Heart left ventricle (tissue), 16 donors: ENCODE results near the gene TNFAIP2. TPM values are rescaled to one million over a fixed set of nuclear protein-coding genes. Genes with fewer than 3 reads are reported as not detected.
A peak's percentile ranks its signal among the peaks of the same experiment; 100 is the strongest.

Experiments used
- ATAC-seq, 4 donors: fragments of 200-7000 bp; cut with Tn5 transposase; one replicate each; pipeline ENCODE4 v1.9.1; 2020 to 2022; ENCODE audit warnings: moderate library complexity in 4 of 4, mild to moderate bottlenecking in 3 of 4, moderate number of reproducible peaks in 1 of 4
- DNase-seq, 5 donors: peaks; one replicate each; pipeline ENCODE4 v3.0.0-alpha.2; 2020
- H3K27ac ChIP-seq, 12 donors: fragments of 200-600 bp; sonication (generic) in 4 of 12; one replicate each; pipeline versions ENCODE4 v1.5.0 to v1.8.0; 2016 to 2022; ENCODE audit warnings: mild to moderate bottlenecking in 2 of 12
- H3K27me3 ChIP-seq, 9 donors: fragments of 200-600 bp; sonication (generic) in 2 of 9; one replicate each; pipeline versions ENCODE4 v1.5.1 to v1.8.0; 2016 to 2022; ENCODE audit warnings: mild to moderate bottlenecking in 3 of 9
- H3K36me3 ChIP-seq, 9 donors: fragments of 200-600 bp; sonication (generic) in 2 of 9; one replicate each; pipeline versions ENCODE4 v1.5.0 to v1.8.0; 2018 to 2022; ENCODE audit warnings: mild to moderate bottlenecking in 2 of 9
- H3K4me1 ChIP-seq, 12 donors: fragments of 200-600 bp; sonication (generic) in 4 of 12; one replicate each; pipeline versions ENCODE4 v1.5.0 to v1.8.0; 2016 to 2022; ENCODE audit warnings: mild to moderate bottlenecking in 3 of 12
- H3K4me3 ChIP-seq, 12 donors: fragments of 200-600 bp; sonication (generic) in 4 of 12; one replicate each; pipeline versions ENCODE4 v1.5.0 to v1.8.0; 2017 to 2022; ENCODE audit warnings: mild to moderate bottlenecking in 9 of 12, moderate library complexity in 4 of 12
- H3K9me3 ChIP-seq, 12 donors: fragments of 200-600 bp; sonication (generic) in 4 of 12; one replicate each; pipeline versions ENCODE4 v1.5.0 to v1.8.0; 2016 to 2022; ENCODE audit warnings: mild to moderate bottlenecking in 1 of 12
- POLR2A ChIP-seq, 2 donors: fragments of 450-650 bp; IDR thresholded peaks; one replicate each; pipeline ENCODE4 v1.6.1; 2017; ENCODE audit warnings: antibody characterized with exemption in 2 of 2, mild to moderate bottlenecking in 2 of 2, moderate library complexity in 2 of 2
- WGBS, 4 donors: extraction: QIAGEN DNeasy Blood & Tissue Kit in 2 of 4; methylation state at CpG; one replicate each; pipeline versions ENCODE4 v1.1.5 to v1.1.7; 2013 to 2018; 5-methylcytosine and 5-hydroxymethylcytosine counted together
- intact Hi-C, 10 donors: fragments of 100-400 bp; cut with DNase I; formaldehyde crosslinking; loops; one replicate each; pipeline versions ENCODE4 v1.11.1 to v1.14.2; 2022
- polyA plus RNA-seq, 2 donors: library from polyadenylated mRNA; stranded (reverse); fragments of 200-250 nt; gene quantifications; one replicate each; pipeline ENCODE4 v1.2.3, GENCODE V29; 2013
- total RNA-seq, 9 donors: library from RNA; depleted of rRNA in 2 of 9; stranded (reverse); fragments of >200 nt in 2 of 9; fragmentation: NEBNext Ultra II Directional in 3 of 9; extraction: Animal tissue kit (Norgen Biotek cat#: 25700) in 3 of 9; gene quantifications; one replicate each; pipeline versions ENCODE4 v1.1.0 to v1.2.4, GENCODE V29; 2016 to 2023
- TF ChIP-seq, protein P1 (sequence below), 12 donors: fragments of 200-600 bp; sonication (generic) in 4 of 12; IDR thresholded peaks; one replicate each; pipeline versions ENCODE4 v1.5.0 to v1.8.0; 2018 to 2022; ENCODE audit warnings: antibody characterized with exemption in 12 of 12, mild to moderate bottlenecking in 5 of 12
- donor health status: ischemic (EF 13 %, LVEDD 7.1; RV severe dilation, severe dysfunction).
- donor health status: healthy with polysubstance abuse.
- donor health status: DM: no; HTN: yes; CAD: no.
- donor health status: DM: no; HTN: no; CAD: no.
- donor health status: ischemic (EF 25% LVEDD 6.9; RV normal size, moderate dysfunction).
- donor health status: ischemic (EF 25% LVEDD 5.7; RV mildly dilated, moderate dysfunction).
- donor health status: healthy.
- donor health status: DM: yes; HTN: yes; CAD: no.
- donor health status: ischemic (EF 35%, LVEDD 5.7; RV mildly dilated, moderate dysfunction).
- donor health status: nonischemic (EF 11% LVEDD 7.7; RV severe dilation, severe dysfunction).
- donor health status: DM: yes; HTN: yes; CAD: no.
- donor health status: PGD.
- donor health status: ischemic (EF 29% LVEDD 5.4; RV normal size, mild dysfunction).
- donor health status: nonischemic (EF 23%, LVEDD 6.1; RV moderate dilation, normal function).

Gene TNFAIP2
- total and polyA plus RNA-seq, 11 donors = 22.0 to 253 (median 33.5) TPM

DNA sequence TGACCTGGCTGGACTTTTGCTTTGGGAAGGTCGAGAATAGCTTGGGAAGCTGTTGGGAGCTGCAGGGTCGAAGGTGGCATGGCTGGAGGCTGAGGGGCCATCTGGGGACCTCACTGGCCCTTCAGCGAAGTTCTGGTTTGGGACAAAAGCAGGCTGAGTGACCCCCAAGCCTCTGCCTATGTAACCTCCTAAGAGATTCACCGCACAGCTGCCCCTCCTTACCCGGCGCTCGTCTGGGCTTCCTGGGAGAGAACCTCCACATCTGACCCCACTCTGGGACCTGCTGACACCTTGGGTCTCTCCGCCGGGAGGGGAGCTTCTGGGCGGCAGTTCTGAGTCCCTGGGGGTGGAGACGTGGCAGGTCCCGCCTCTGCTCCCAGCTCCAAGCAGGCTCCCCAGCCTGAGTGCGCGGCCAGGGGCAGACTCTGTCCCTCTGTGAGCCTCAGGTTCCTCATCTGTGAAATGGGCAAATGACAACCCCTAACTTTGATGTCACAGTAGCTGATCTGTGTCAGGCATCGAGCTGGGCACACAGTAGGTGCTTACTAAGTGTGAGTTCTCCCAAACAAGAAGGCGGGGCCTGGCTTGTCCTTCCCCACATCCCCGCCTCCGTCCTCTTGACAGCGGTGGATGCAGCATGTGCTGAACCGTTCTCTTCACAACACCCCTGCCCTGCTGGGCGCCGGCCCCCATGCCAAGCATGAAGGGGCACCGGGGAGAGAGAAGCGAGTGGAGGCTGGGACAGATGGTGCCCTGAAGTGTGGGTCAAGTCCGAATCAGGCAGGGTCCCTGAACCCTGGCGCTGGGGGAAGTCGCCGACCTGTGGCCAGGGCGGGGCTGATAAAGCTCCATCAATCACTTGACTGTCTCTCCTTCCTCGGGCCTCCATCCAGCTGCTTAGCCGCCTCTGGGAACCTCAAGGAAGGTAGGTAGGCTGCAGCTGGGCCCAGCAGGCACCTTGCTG is 25.0 kb upstream of the TNFAIP2 start:
- Histone ChIP-seq H3K27me3 (peaks cover 6 to 50% (median 28%) of the 10 kb centered on the region in 9 donors), H3K9me3 (no peaks in the 10 kb centered on the region), H3K27ac (no peak overlapping the region), H3K4me3 (no peak overlapping the region), H3K36me3 (no peaks in the 10 kb centered on the region), H3K4me1 (peaks cover 0 to 29% (median 10%) of the 10 kb centered on the region in 12 donors)
- TF ChIP-seq, protein P1, sequence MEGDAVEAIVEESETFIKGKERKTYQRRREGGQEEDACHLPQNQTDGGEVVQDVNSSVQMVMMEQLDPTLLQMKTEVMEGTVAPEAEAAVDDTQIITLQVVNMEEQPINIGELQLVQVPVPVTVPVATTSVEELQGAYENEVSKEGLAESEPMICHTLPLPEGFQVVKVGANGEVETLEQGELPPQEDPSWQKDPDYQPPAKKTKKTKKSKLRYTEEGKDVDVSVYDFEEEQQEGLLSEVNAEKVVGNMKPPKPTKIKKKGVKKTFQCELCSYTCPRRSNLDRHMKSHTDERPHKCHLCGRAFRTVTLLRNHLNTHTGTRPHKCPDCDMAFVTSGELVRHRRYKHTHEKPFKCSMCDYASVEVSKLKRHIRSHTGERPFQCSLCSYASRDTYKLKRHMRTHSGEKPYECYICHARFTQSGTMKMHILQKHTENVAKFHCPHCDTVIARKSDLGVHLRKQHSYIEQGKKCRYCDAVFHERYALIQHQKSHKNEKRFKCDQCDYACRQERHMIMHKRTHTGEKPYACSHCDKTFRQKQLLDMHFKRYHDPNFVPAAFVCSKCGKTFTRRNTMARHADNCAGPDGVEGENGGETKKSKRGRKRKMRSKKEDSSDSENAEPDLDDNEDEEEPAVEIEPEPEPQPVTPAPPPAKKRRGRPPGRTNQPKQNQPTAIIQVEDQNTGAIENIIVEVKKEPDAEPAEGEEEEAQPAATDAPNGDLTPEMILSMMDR (IDR thresholded peaks at IDR 0.05) = no peak
- no peak for TF ChIP-seq POLR2A (IDR thresholded peaks at IDR 0.05)
- 77 to 81% (median 79%) methylated on average over 30 to 31 of the region's 31 CpGs for WGBS, 4 donors
- peak in 2 of 5 donors; percentile 3 to 60 for DNase-seq
- ATAC-seq = no peak
- intact Hi-C loops = loop anchor here in 2 of 10 donors (10.0 kb wide), 1 partner anchor 403 kb away; no protein-coding TSS in a partner anchor

DNA sequence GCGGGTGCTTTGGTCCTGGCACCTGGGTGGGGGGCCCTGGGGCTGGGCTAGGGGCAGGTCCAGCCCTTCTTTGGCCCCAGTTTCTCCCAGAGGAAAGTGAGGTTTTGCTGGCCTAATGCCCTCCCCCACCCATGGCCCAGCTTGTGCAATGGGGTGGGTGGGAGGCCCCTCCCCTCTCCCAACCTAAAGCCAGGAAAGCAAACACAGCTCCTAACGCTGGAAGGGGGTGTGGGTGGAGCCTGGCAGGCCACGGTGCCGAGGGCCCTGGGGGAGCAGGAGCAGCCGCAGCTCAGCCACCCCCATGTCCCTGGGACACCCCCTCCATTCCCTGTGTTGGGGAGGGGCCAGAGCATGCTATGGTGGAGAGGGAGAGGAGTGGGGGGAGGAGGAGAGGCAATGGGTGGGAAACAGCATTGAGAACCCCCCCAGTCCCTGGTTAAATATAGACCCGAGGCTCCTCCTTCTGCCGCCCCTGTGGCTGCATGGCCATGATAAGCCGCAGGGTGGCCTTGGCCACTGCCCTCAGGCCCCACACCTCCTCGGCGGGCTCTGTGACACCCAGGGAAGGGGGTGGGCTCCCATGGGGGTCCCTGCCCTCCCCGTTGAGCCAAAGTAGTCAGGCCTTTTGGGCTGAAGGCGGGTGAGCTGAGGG is 24.1 kb upstream of the TNFAIP2 start:
- peaks cover 0 to 32% (median 16%) of the 10 kb centered on the region in 12 donors for H3K4me1 ChIP-seq
- peaks cover 12 to 59% (median 37%) of the 10 kb centered on the region in 9 donors for H3K27me3 ChIP-seq
- no peaks in the 10 kb centered on the region for H3K9me3 ChIP-seq
- H3K36me3 ChIP-seq = no peaks in the 10 kb centered on the region
- H3K27ac ChIP-seq = no peak overlapping the region
- WGBS, 4 donors = 51 to 83% (median 65%) methylated on average over 4 to 12 of the region's 12 CpGs
- DNase-seq (peak in 2 of 5 donors; percentile 5 to 52), ATAC-seq (no peak)
- intact Hi-C loops = loop anchor here in 2 of 10 donors (10.0 kb wide), 1 partner anchor 404 kb away; no protein-coding TSS in a partner anchor
- TF ChIP-seq, protein P1 (IDR thresholded peaks at IDR 0.05) = no peak
- no peak for TF ChIP-seq POLR2A (IDR thresholded peaks at IDR 0.05)
- H3K4me3 ChIP-seq = no peak overlapping the region

DNA sequence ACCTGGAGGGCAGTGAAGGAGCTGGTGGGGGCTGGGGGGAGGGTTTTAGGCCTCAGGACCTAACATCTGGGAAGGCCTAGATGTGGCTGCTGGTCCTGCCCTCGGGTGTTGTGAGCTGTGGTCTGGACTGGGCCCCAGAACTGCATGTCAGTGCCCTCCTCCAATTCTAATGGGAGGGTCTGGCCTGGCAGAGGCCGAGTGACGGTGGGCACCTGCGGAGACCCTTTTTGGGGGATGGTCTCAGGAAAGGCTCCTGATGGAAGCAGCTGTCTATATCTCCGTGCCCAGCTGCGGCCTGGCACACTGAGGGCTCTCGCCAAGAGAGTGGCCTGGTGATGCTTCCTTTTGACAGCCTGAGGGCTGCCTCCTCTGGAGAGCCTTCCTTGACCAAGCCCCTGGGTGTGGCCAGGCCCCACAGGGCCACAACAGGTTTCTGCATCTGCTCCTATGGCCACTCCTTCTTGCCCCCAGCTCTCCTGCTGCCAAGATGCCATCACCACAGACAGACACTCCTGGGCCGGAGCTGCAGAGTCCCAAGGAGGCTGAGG is 23.5 kb upstream of the TNFAIP2 start:
- Histone ChIP-seq H3K4me1 (peaks cover 0 to 33% (median 22%) of the 10 kb centered on the region in 12 donors), H3K27ac (no peak overlapping the region), H3K36me3 (no peaks in the 10 kb centered on the region), H3K4me3 (no peak overlapping the region), H3K9me3 (no peaks in the 10 kb centered on the region), H3K27me3 (peaks cover 17 to 65% (median 43%) of the 10 kb centered on the region in 9 donors)
- ATAC-seq (no peak), DNase-seq (no peak)
- no peak for TF ChIP-seq POLR2A (IDR thresholded peaks at IDR 0.05)
- TF ChIP-seq, protein P1 (IDR thresholded peaks at IDR 0.05) = no peak
- 90 to 100% (median 90%) methylated on average over 2 to 8 of the region's 8 CpGs for WGBS, 4 donors
- intact Hi-C loops = loop anchor here in 3 of 10 donors (2.0 to 10.0 kb wide), 3 partner anchors 43 to 405 kb away; no protein-coding TSS in a partner anchor
